ENCODE data around the gene KRT15.

The KRT15 gene

GRCh38 chr17:41524261-41524660, 5.6 kb upstream of the KRT15 start:
- DNase-seq (ENCODE audit: low read depth) = no peak

GRCh38 chr17:41523787-41524186, 5.1 kb upstream of the KRT15 start:
- DNase-seq (ENCODE audit: low read depth) = no peak

- no peak for DNase-seq (ENCODE audit: low read depth)
Observed at GRCh38 chr17:41523225-41523593, 4.5 kb upstream of the KRT15 start.

GRCh38 chr17:41522301-41523224, 3.9 kb upstream of the KRT15 start:
- no peak for DNase-seq (ENCODE audit: low read depth)

GRCh38 chr17:41521574-41522261, 3.0 kb upstream of the KRT15 start:
- DNase-seq (ENCODE audit: low read depth) = no peak

- no peak for DNase-seq (ENCODE audit: low read depth)
Observed at GRCh38 chr17:41520821-41521521, 2.3 kb upstream of the KRT15 start.

- DNase-seq (ENCODE audit: low read depth) = no peak
Observed at GRCh38 chr17:41519501-41520224, 973 bp upstream of the KRT15 start.

- no peak for DNase-seq (ENCODE audit: low read depth)
Observed at GRCh38 chr17:41518031-41518430, 659 bp downstream of the KRT15 start.

GRCh38 chr17:41516830-41517283, 1.8 kb downstream of the KRT15 start:
- no peak for DNase-seq (ENCODE audit: low read depth)

- no peak for DNase-seq (ENCODE audit: low read depth)
Observed at GRCh38 chr17:41516147-41516829, 2.4 kb downstream of the KRT15 start.

GRCh38 chr17:41513168-41513547, 5.5 kb downstream of the KRT15 start:
- DNase-seq (ENCODE audit: low read depth) = no peak

- no peak for DNase-seq (ENCODE audit: low read depth)
Observed at GRCh38 chr17:41512546-41513167, 6.0 kb downstream of the KRT15 start.

GRCh38 chr17:41511716-41512115, 7.0 kb downstream of the KRT15 start:
- DNase-seq (ENCODE audit: low read depth) = no peak

- DNase-seq (ENCODE audit: low read depth) = no peak
Observed at GRCh38 chr17:41511116-41511515, 7.6 kb downstream of the KRT15 start.

GRCh38 chr17:41510251-41511065, 8.2 kb downstream of the KRT15 start:
- no peak for DNase-seq (ENCODE audit: low read depth)

- no peak for DNase-seq (ENCODE audit: low read depth)
Observed at GRCh38 chr17:41507315-41507880, 11.3 kb downstream of the KRT15 start.

GRCh38 chr17:41505809-41506767, 12.6 kb downstream of the KRT15 start:
- no peak for DNase-seq (ENCODE audit: low read depth)

- no peak for DNase-seq (ENCODE audit: low read depth)
Observed at GRCh38 chr17:41505007-41505808, 13.5 kb downstream of the KRT15 start, which contains the start of gene KRT13. KRT13 (minus strand) TSS chr17:41505612; CDS start chr17:41505550, 62 bp downstream.
